ENCODE data around the gene MAPRE3.

DNA sequence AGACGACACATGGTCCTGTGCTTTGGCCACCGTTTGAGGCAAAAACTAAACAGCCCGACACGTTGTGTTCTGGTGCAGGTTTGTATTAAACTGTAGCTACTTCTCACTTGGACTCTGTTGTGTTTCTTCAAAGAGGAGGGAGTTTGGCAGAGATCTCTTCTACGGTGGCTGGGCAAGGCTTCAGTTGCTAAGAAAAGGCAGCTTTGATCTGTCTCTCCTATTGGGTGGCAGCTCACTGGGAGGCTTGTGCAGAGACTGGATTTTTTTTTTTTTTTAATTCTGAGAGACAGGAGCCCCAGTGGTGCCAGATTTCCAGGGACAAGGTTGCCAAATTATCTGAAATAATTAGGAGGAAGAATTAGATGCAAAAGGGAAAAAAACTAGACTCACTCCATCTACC, 20.2 kb upstream of the MAPRE3 start:
- TF ChIP-seq, protein P1, sequence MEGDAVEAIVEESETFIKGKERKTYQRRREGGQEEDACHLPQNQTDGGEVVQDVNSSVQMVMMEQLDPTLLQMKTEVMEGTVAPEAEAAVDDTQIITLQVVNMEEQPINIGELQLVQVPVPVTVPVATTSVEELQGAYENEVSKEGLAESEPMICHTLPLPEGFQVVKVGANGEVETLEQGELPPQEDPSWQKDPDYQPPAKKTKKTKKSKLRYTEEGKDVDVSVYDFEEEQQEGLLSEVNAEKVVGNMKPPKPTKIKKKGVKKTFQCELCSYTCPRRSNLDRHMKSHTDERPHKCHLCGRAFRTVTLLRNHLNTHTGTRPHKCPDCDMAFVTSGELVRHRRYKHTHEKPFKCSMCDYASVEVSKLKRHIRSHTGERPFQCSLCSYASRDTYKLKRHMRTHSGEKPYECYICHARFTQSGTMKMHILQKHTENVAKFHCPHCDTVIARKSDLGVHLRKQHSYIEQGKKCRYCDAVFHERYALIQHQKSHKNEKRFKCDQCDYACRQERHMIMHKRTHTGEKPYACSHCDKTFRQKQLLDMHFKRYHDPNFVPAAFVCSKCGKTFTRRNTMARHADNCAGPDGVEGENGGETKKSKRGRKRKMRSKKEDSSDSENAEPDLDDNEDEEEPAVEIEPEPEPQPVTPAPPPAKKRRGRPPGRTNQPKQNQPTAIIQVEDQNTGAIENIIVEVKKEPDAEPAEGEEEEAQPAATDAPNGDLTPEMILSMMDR (IDR thresholded peaks at IDR 0.05), result no peak
- TF ChIP-seq POLR2A (IDR thresholded peaks at IDR 0.05), result no peak
